ENCODE measurements around the gene IFNL2. TPM values are rescaled to one million over a fixed set of nuclear protein-coding genes. Genes with fewer than 3 reads are reported as not detected.

The IFNL2 gene
- total and polyA plus RNA-seq, 12 donors: not detected

- TF ChIP-seq POLR2A (IDR thresholded peaks at IDR 0.05) (no peak), CTCF (IDR thresholded peaks at IDR 0.05) (no peak)
- Histone ChIP-seq H3K27me3 (peaks cover 6% of the 10 kb centered on the region), H3K36me3 (replicated peaks in 1 of 2) (no peaks in the 10 kb centered on the region), H3K27ac (no peak overlapping the region), H3K4me3 (no peak overlapping the region), H3K9me3 (replicated peaks in 1 of 3) (no peaks in the 10 kb centered on the region), H3K4me1 (replicated peaks in 1 of 2) (no peaks in the 10 kb centered on the region)
- DNase-seq: no peak
- 83 to 89% (median 87%) methylated on average over 4 of the region's 4 CpGs for WGBS, 4 donors
- intact Hi-C loops (cut with DNase I): no loop called here
These were observed 28.7 kb downstream of the IFNL2 start for GRCh38 chr19:39296906-39297305.

GRCh38 chr19:39297931-39298634 lies 29.9 kb downstream of the IFNL2 start:
- WGBS, 4 donors: 52 to 68% (median 55%) methylated on average over 13 to 17 of the region's 17 CpGs
- intact Hi-C loops (cut with DNase I): no loop called here
- peaks cover 6% of the 10 kb centered on the region for H3K27me3 ChIP-seq
- TF ChIP-seq CTCF (IDR thresholded peaks at IDR 0.05): no peak
- no peak for TF ChIP-seq POLR2A (IDR thresholded peaks at IDR 0.05)
- H3K4me3 ChIP-seq: no peak overlapping the region
- no peaks in the 10 kb centered on the region for H3K4me1 ChIP-seq (replicated peaks in 1 of 2)
- no peaks in the 10 kb centered on the region for H3K36me3 ChIP-seq (replicated peaks in 1 of 2)
- no peaks in the 10 kb centered on the region for H3K9me3 ChIP-seq (replicated peaks in 1 of 3)
- no peak overlapping the region for H3K27ac ChIP-seq
- no peak for DNase-seq

GRCh38 chr19:39299404-39299803 lies 31.2 kb downstream of the IFNL2 start:
- intact Hi-C loops (cut with DNase I): no loop called here
- Histone ChIP-seq H3K4me3 (no peak overlapping the region), H3K4me1 (replicated peaks in 1 of 2) (no peaks in the 10 kb centered on the region), H3K27ac (no peak overlapping the region), H3K9me3 (replicated peaks in 1 of 3) (no peaks in the 10 kb centered on the region), H3K27me3 (peaks cover 6% of the 10 kb centered on the region), H3K36me3 (replicated peaks in 1 of 2) (no peaks in the 10 kb centered on the region)
- DNase-seq: no peak
- 80 to 90% (median 85%) methylated on average over 9 of the region's 9 CpGs for WGBS, 4 donors
- TF ChIP-seq POLR2A (IDR thresholded peaks at IDR 0.05) (no peak), CTCF (IDR thresholded peaks at IDR 0.05) (no peak)

GRCh38 chr19:39299832-39300231 lies 31.6 kb downstream of the IFNL2 start:
- H3K4me1 ChIP-seq (replicated peaks in 1 of 2): no peaks in the 10 kb centered on the region
- H3K4me3 ChIP-seq: no peak overlapping the region
- intact Hi-C loops (cut with DNase I): no loop called here
- H3K36me3 ChIP-seq (replicated peaks in 1 of 2): no peaks in the 10 kb centered on the region
- TF ChIP-seq CTCF (IDR thresholded peaks at IDR 0.05): no peak
- no peak for TF ChIP-seq POLR2A (IDR thresholded peaks at IDR 0.05)
- peaks cover 6% of the 10 kb centered on the region for H3K27me3 ChIP-seq
- DNase-seq: no peak
- H3K27ac ChIP-seq: no peak overlapping the region
- WGBS, 4 donors: 84 to 93% (median 90%) methylated on average over 10 of the region's 10 CpGs
- H3K9me3 ChIP-seq (replicated peaks in 1 of 3): no peaks in the 10 kb centered on the region
